ENCODE data around the gene GSPT1. TPM values are rescaled to one million over a fixed set of nuclear protein-coding genes. Genes with fewer than 3 reads are reported as not detected.
"Not testable (repeated sequence)": the region's sequence is repeated elsewhere in the genome, so short reads cannot be mapped to it uniquely, and the experiment has no call there.

Gene GSPT1
- 79.0 TPM for polyA plus RNA-seq (2013)

GRCh38 chr16:11915644-11916523 is at the start of gene GSPT1:
Gene GSPT1, minus strand, starts transcription at chr16:11915956. Its CDS starts 236 bp downstream, at chr16:11915720.
- CTCF ChIA-PET = interaction anchor here (0.9 to 1.4 kb wide), 2 partner anchors 9 kb away, joined by 3 to 4 read pairs; no protein-coding TSS in a partner anchor
- Histone ChIP-seq H3K36me3 (ENCODE audit: control insufficient read depth in 4 of 4, insufficient read depth in 4 of 4, low read length in 3 of 4) (peaks cover 0 to under 1% (median 0%) of the 10 kb centered on the region in 4 experiments), H3K27me3 (replicated peaks in 2 of 5; ENCODE audit: control insufficient read depth in 4 of 5, insufficient read depth in 5 of 5, low read length in 4 of 5) (no peaks in the 10 kb centered on the region), H3K4me3 (ENCODE audit: control insufficient read depth in 1 of 7, extremely low read depth in 1 of 7, insufficient read depth in 4 of 7, low read depth in 2 of 7, low read length in 6 of 7) (peak within 1 kb of the TSS; percentile 75 to 95 (median 89)), H3K4me1 (ENCODE audit: control extremely low read depth in 1 of 4, control insufficient read depth in 4 of 4, insufficient read depth in 4 of 4, low read length in 3 of 4) (peaks cover 8 to 29% (median 25%) of the 10 kb centered on the region in 4 experiments), H3K9me3 (ENCODE audit: control extremely low read depth in 1 of 5, control insufficient read depth in 4 of 5, insufficient read depth in 2 of 5, low read depth in 1 of 5, low read length in 4 of 5) (no peaks in the 10 kb centered on the region), H3K27ac (ENCODE audit: insufficient read depth in 1 of 2, low read depth in 1 of 2, low read length in 2 of 2, poor library complexity in 1 of 2, severe bottlenecking in 2 of 2) (peak within 1 kb of the TSS; percentile 46 to 83)
- DNase-seq = peak; percentile 99
- POLR2A ChIA-PET = no interaction called here
- WGBS (ENCODE audit: insufficient coverage) = 3% methylated on average over 62 of the region's 84 CpGs

- DNase-seq = no peak
- Histone ChIP-seq H3K4me1 (ENCODE audit: control extremely low read depth in 1 of 4, control insufficient read depth in 4 of 4, insufficient read depth in 4 of 4, low read length in 3 of 4) (peaks cover 0 to 3% (median 0%) of the 10 kb centered on the region in 4 experiments), H3K36me3 (ENCODE audit: control insufficient read depth in 4 of 4, insufficient read depth in 4 of 4, low read length in 3 of 4) (no peaks in the 10 kb centered on the region), H3K27ac (ENCODE audit: insufficient read depth in 1 of 2, low read depth in 1 of 2, low read length in 2 of 2, poor library complexity in 1 of 2, severe bottlenecking in 2 of 2) (no peak within 1 kb of the TSS), H3K27me3 (replicated peaks in 2 of 5; ENCODE audit: control insufficient read depth in 4 of 5, insufficient read depth in 5 of 5, low read length in 4 of 5) (no peaks in the 10 kb centered on the region), H3K4me3 (ENCODE audit: control insufficient read depth in 1 of 7, extremely low read depth in 1 of 7, insufficient read depth in 4 of 7, low read depth in 2 of 7, low read length in 6 of 7) (no peak within 1 kb of the TSS), H3K9me3 (ENCODE audit: control extremely low read depth in 1 of 5, control insufficient read depth in 4 of 5, insufficient read depth in 2 of 5, low read depth in 1 of 5, low read length in 4 of 5) (no peaks in the 10 kb centered on the region)
- 81% methylated on average over 5 of the region's 9 CpGs for WGBS (ENCODE audit: insufficient coverage)
- POLR2A ChIA-PET = interaction anchor here (0.6 kb wide), 1 partner anchor 54 kb away, joined by 3 read pairs; no protein-coding TSS in a partner anchor
- CTCF ChIA-PET = interaction anchor here (0.6 to 1.9 kb wide), 4 partner anchors 8 to 1004 kb away, joined by 3 to 5 read pairs (median 4); no protein-coding TSS in a partner anchor
Measured at GRCh38 chr16:11964761-11965551, 49.2 kb upstream of the GSPT1 start, which contains the start of gene TNFRSF17. Gene TNFRSF17, plus strand, starts transcription at chr16:11965210. Its CDS starts 115 bp downstream, at chr16:11965325.

GRCh38 chr16:11963706-11964105 is 48.0 kb upstream of the GSPT1 start:
- ChIA-PET CTCF (interaction anchor here (0.7 kb wide), 1 partner anchor 515 kb away, joined by 3 read pairs; no protein-coding TSS in a partner anchor), POLR2A (no interaction called here)
- Histone ChIP-seq H3K27me3 (replicated peaks in 2 of 5; ENCODE audit: control insufficient read depth in 4 of 5, insufficient read depth in 5 of 5, low read length in 4 of 5) (no peaks in the 10 kb centered on the region), H3K4me3 (ENCODE audit: control insufficient read depth in 1 of 7, extremely low read depth in 1 of 7, insufficient read depth in 4 of 7, low read depth in 2 of 7, low read length in 6 of 7) (no peak overlapping the region), H3K36me3 (ENCODE audit: control insufficient read depth in 4 of 4, insufficient read depth in 4 of 4, low read length in 3 of 4) (no peaks in the 10 kb centered on the region), H3K4me1 (ENCODE audit: control extremely low read depth in 1 of 4, control insufficient read depth in 4 of 4, insufficient read depth in 4 of 4, low read length in 3 of 4) (peaks cover 0 to 3% (median 0%) of the 10 kb centered on the region in 4 experiments), H3K9me3 (ENCODE audit: control extremely low read depth in 1 of 5, control insufficient read depth in 4 of 5, insufficient read depth in 2 of 5, low read depth in 1 of 5, low read length in 4 of 5) (no peaks in the 10 kb centered on the region), H3K27ac (ENCODE audit: insufficient read depth in 1 of 2, low read depth in 1 of 2, low read length in 2 of 2, poor library complexity in 1 of 2, severe bottlenecking in 2 of 2) (no peak overlapping the region)
- WGBS (ENCODE audit: insufficient coverage) = 97% methylated on average over 5 of the region's 6 CpGs
- no peak for DNase-seq

GRCh38 chr16:11962978-11963377 is 47.2 kb upstream of the GSPT1 start:
- H3K4me3 ChIP-seq (ENCODE audit: control insufficient read depth in 1 of 7, extremely low read depth in 1 of 7, insufficient read depth in 4 of 7, low read depth in 2 of 7, low read length in 6 of 7); CTCF ChIA-PET; H3K9me3 ChIP-seq (ENCODE audit: control extremely low read depth in 1 of 5, control insufficient read depth in 4 of 5, insufficient read depth in 2 of 5, low read depth in 1 of 5, low read length in 4 of 5); H3K36me3 ChIP-seq (ENCODE audit: control insufficient read depth in 4 of 4, insufficient read depth in 4 of 4, low read length in 3 of 4); DNase-seq; H3K4me1 ChIP-seq (ENCODE audit: control extremely low read depth in 1 of 4, control insufficient read depth in 4 of 4, insufficient read depth in 4 of 4, low read length in 3 of 4); POLR2A ChIA-PET; H3K27me3 ChIP-seq (replicated peaks in 2 of 5; ENCODE audit: control insufficient read depth in 4 of 5, insufficient read depth in 5 of 5, low read length in 4 of 5); H3K27ac ChIP-seq (ENCODE audit: insufficient read depth in 1 of 2, low read depth in 1 of 2, low read length in 2 of 2, poor library complexity in 1 of 2, severe bottlenecking in 2 of 2): not testable (repeated sequence)
- WGBS (ENCODE audit: insufficient coverage) = 100% methylated on average over 5 of the region's 11 CpGs

GRCh38 chr16:11962457-11962856 is 46.7 kb upstream of the GSPT1 start:
- 66% methylated on average over 5 of the region's 5 CpGs for WGBS (ENCODE audit: insufficient coverage)
- H3K27me3 ChIP-seq (replicated peaks in 2 of 5; ENCODE audit: control insufficient read depth in 4 of 5, insufficient read depth in 5 of 5, low read length in 4 of 5); H3K4me3 ChIP-seq (ENCODE audit: control insufficient read depth in 1 of 7, extremely low read depth in 1 of 7, insufficient read depth in 4 of 7, low read depth in 2 of 7, low read length in 6 of 7); POLR2A ChIA-PET; H3K36me3 ChIP-seq (ENCODE audit: control insufficient read depth in 4 of 4, insufficient read depth in 4 of 4, low read length in 3 of 4); H3K27ac ChIP-seq (ENCODE audit: insufficient read depth in 1 of 2, low read depth in 1 of 2, low read length in 2 of 2, poor library complexity in 1 of 2, severe bottlenecking in 2 of 2); H3K4me1 ChIP-seq (ENCODE audit: control extremely low read depth in 1 of 4, control insufficient read depth in 4 of 4, insufficient read depth in 4 of 4, low read length in 3 of 4); H3K9me3 ChIP-seq (ENCODE audit: control extremely low read depth in 1 of 5, control insufficient read depth in 4 of 5, insufficient read depth in 2 of 5, low read depth in 1 of 5, low read length in 4 of 5): not testable (repeated sequence)
- DNase-seq = peak in 1 of 3 donors; percentile 25
- CTCF ChIA-PET = interaction anchor here (1.6 kb wide), 1 partner anchor 11 kb away, joined by 5 read pairs; no protein-coding TSS in a partner anchor

GRCh38 chr16:11957591-11958395 is 42.0 kb upstream of the GSPT1 start:
- ChIA-PET CTCF (no interaction called here), POLR2A (no interaction called here)
- H3K36me3 ChIP-seq (ENCODE audit: control insufficient read depth in 4 of 4, insufficient read depth in 4 of 4, low read length in 3 of 4) = no peaks in the 10 kb centered on the region
- H3K27ac ChIP-seq (ENCODE audit: insufficient read depth in 1 of 2, low read depth in 1 of 2, low read length in 2 of 2, poor library complexity in 1 of 2, severe bottlenecking in 2 of 2) = no peak overlapping the region
- 98% methylated on average over 10 of the region's 10 CpGs for WGBS (ENCODE audit: insufficient coverage)
- no peak overlapping the region for H3K4me3 ChIP-seq (ENCODE audit: control insufficient read depth in 1 of 7, extremely low read depth in 1 of 7, insufficient read depth in 4 of 7, low read depth in 2 of 7, low read length in 6 of 7)
- H3K9me3 ChIP-seq (ENCODE audit: control extremely low read depth in 1 of 5, control insufficient read depth in 4 of 5, insufficient read depth in 2 of 5, low read depth in 1 of 5, low read length in 4 of 5) = no peaks in the 10 kb centered on the region
- no peak for DNase-seq
- H3K4me1 ChIP-seq (ENCODE audit: control extremely low read depth in 1 of 4, control insufficient read depth in 4 of 4, insufficient read depth in 4 of 4, low read length in 3 of 4) = peaks cover 0 to 2% (median 0%) of the 10 kb centered on the region in 4 experiments
- no peaks in the 10 kb centered on the region for H3K27me3 ChIP-seq (replicated peaks in 2 of 5; ENCODE audit: control insufficient read depth in 4 of 5, insufficient read depth in 5 of 5, low read length in 4 of 5)
